Brain microvascular endothelial cell (primary cell): Measurements from ENCODE around the gene MSRB1.
"Not testable (repeated sequence)": the region's sequence is repeated elsewhere in the genome, so short reads cannot be mapped to it uniquely, and the experiment has no call there.

Experiments
- DNase-seq: peaks from one replicate; pipeline ENCODE4 v3.0.0-alpha.2; 2020
- H3K27ac ChIP-seq: fragments of 250-450 bp; sonication (Bioruptor Pico); 2 replicates; pipeline ENCODE4 v1.5.1; 2020; ENCODE audit warnings: mild to moderate bottlenecking, moderate library complexity
- H3K27me3 ChIP-seq: fragments of 250-450 bp; sonication (Bioruptor Pico); replicated peaks from 2 replicates; pipeline ENCODE4 v1.5.1; 2020; ENCODE audit warnings: mild to moderate bottlenecking
- H3K36me3 ChIP-seq: fragments of 250-450 bp; sonication (Bioruptor Pico); replicated peaks from 2 replicates; pipeline ENCODE4 v1.5.1; 2020; ENCODE audit warnings: mild to moderate bottlenecking
- H3K4me3 ChIP-seq: 2 replicates; pipeline ENCODE4 v1.5.1; 2011; ENCODE audit warnings: low read depth, mild to moderate bottlenecking, control low read depth, low read length, moderate library complexity
- CTCF ChIP-seq: IDR thresholded peaks from 2 replicates; pipeline ENCODE4 v1.5.1; 2011; ENCODE audit warnings: low read depth, mild to moderate bottlenecking, moderate library complexity, low read length, control low read depth, inconsistent platforms; ENCODE audit errors: missing control alignments
- in situ Hi-C: cut with HindIII; loops from 2 replicates; pipeline ENCODE4 v1.10.0; 2017; ENCODE audit warnings: low sequenced_read_pairs, low pct_ligation_motif_present

The MSRB1 gene

GRCh38 chr16:1941162-1942046 is 1.6 kb downstream of the MSRB1 start:
- TF ChIP-seq CTCF = peak; percentile 73
- no peak overlapping the region for H3K27ac ChIP-seq

DNA sequence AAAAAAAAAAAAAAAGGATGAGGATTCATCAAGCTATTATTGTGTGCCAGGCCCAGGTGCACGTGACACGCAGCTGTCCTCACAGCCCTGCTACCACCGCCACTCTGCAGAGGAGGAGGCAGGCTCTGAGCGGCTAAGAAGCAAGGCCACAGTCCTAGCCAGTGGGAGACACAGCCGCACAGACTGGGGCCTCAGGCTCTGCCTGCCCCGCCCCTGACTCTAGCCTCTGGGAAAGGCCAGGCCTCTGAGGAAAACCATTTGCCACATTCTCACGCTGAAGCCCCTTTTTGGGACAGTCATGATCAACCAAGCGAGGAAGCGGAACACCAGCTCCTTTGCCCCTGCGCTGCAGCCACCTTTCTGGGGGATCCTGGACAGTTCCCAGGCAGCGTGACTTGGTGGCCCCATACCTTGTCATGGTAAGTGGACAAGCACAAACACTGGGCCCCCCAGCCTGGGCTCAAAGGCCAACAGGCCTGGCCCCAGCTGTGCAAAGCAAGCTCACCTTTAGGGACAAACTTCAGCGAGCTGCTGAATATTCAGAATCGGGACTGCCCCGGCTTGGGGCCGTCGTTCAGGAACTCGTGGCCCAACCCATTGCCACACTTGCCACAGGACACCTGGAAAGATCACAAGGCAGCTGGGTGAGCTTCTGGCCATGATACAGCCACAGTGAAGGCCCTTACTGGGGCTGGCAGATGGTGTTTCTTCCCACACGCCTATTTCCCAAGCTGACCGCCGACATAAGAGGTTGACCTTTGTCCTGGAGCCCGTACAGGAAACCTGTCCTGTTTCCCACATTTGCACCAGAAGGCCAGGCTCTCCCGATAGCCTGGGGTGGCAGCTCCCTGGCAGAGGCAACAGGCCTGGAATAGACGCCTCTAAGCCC is 2.5 kb downstream of the MSRB1 start:
- peaks cover 11% of the 10 kb centered on the region for H3K36me3 ChIP-seq
- H3K27ac ChIP-seq = no peak overlapping the region
- in situ Hi-C loops = no loop called here
- no peaks in the 10 kb centered on the region for H3K27me3 ChIP-seq
- no peak for DNase-seq
- no peak overlapping the region for H3K4me3 ChIP-seq
- no peak for TF ChIP-seq CTCF

More at GRCh38 chr16:1941162-1942046, 1.6 kb downstream of the MSRB1 start:
- Histone ChIP-seq H3K36me3 (peaks cover 11% of the 10 kb centered on the region), H3K27me3 (no peaks in the 10 kb centered on the region), H3K4me3 (peak overlapping the region; percentile 86)
- DNase-seq = peak; percentile 35
- in situ Hi-C loops = no loop called here

DNA sequence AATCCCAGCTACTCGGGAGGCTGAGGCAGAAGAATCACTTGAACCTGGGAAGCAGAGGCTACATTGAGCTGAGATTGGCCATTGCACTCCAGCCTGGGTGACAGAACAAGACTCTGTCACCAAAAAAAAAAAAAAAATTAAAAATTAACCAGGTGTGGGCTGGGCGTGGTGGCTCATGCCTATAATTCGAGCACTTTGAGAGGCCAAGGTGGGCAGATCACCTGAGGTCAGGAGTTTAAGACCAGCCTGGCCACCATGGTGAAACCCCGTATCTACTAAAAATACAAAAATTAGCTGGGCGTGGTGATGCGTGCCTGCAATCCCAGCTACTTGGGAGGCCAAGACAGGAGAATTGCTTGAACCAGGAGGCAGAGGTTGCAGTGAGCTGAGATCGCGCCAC is 3.2 kb downstream of the MSRB1 start:
- H3K4me3 ChIP-seq, H3K27ac ChIP-seq, in situ Hi-C loops, H3K27me3 ChIP-seq, DNase-seq: not testable (repeated sequence)
- H3K36me3 ChIP-seq = peaks cover 11% of the 10 kb centered on the region

DNA sequence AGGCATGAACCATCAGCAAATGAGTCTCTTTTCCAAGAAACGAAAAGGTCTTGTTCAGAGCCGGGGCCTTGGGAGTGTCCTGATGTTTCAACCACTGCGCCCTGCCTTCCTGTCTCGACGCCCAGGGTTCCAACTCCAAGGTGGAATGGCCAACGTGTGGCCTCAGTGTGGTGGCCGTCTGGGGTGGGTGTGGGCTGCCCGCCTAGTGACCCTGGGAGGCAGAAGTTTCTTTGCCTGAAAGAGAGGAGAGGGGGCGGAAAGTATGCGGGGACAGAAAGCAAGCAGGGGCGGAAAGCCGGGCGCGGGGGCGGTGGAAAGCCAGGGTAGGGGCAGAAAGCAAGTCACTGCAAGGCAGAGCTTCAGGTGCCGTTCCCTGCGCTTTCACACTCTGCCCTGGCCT is 4.1 kb downstream of the MSRB1 start:
- in situ Hi-C loops = no loop called here
- Histone ChIP-seq H3K36me3 (peaks cover 11% of the 10 kb centered on the region), H3K27me3 (no peaks in the 10 kb centered on the region), H3K27ac (no peak overlapping the region), H3K4me3 (no peak overlapping the region)
- no peak for DNase-seq
- TF ChIP-seq CTCF = no peak

DNA sequence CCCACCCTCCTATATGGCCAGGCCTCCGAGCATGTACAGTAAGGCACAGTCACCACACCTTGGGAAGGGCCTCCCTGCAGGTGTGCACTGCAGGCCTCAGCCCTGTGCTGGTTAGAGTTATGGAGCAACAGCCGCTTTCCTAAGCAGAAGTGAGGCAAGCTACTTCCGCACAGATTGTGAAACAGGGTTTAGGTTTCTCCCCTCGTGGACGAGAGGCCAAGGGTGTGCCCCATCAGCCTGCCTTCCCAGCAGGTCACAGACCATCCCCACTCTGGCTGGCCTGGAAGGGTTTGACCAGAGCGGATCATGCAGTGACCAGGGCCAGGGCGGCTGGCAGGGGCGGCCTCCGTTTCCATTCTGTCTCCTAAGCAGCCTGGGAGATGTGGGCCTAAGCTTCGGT is 4.7 kb downstream of the MSRB1 start:
- in situ Hi-C loops = no loop called here
- H3K36me3 ChIP-seq = peaks cover 11% of the 10 kb centered on the region
- no peaks in the 10 kb centered on the region for H3K27me3 ChIP-seq
- TF ChIP-seq CTCF = no peak
- H3K27ac ChIP-seq = no peak overlapping the region
- DNase-seq = no peak
- no peak overlapping the region for H3K4me3 ChIP-seq

DNA sequence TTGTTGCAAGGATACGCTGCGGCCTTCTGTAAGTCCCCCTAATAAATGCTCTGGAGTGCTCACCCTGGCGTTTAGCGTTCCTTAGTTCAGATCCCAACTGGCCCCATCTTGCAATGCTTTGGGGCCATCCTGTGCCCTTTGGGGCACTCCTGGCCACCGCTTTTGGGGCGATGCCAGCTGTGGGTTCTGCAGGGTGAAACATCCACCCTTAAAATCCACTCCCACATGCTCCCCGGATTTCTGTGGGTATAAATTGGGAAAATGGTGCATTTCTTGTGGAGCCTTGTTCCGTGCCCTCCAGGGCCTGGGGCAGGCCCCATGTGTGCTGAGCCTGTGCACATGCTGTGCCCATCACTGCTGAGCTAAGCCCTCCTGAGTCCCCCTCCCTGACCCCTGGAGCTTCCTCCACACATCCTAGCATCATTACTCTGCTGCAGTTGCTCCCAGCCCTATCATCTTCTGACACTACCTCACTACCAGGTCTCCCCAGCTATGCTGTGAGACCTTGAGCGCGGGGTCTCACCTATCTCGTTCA is 6.0 kb downstream of the MSRB1 start:
- H3K27ac ChIP-seq = no peak overlapping the region
- no peak overlapping the region for H3K4me3 ChIP-seq
- no peak for TF ChIP-seq CTCF
- DNase-seq = no peak
- H3K27me3 ChIP-seq = no peaks in the 10 kb centered on the region
- peaks cover 11% of the 10 kb centered on the region for H3K36me3 ChIP-seq
- in situ Hi-C loops = no loop called here
